GM12878 (cell line): ENCODE measurements around the gene SSTR1.

Experiments
- CBFB ChIP-seq: IDR thresholded peaks from 2 replicates; pipeline ENCODE4 v1.6.1; 2016; ENCODE audit warnings: antibody characterized with exemption, low read depth
- MXI1 ChIP-seq: fragments of 150-350 bp; IDR thresholded peaks from 2 replicates; pipeline ENCODE4 v1.6.1; 2011; ENCODE audit warnings: low read depth, mild to moderate bottlenecking, inconsistent platforms, low read length, improper control_type of control experiment
- SIN3A ChIP-seq: IDR thresholded peaks from 2 replicates; pipeline ENCODE4 v1.6.1; 2012; ENCODE audit warnings: low read depth, low read length, improper control_type of control experiment

- TF ChIP-seq SIN3A (no peak), CBFB (no peak), MXI1 (no peak)
Observed at GRCh38 chr14:38199076-38199475, 8.6 kb upstream of the SSTR1 start.
